ENCODE data around the gene MINK1. TPM values are rescaled to one million over a fixed set of nuclear protein-coding genes. Genes with fewer than 3 reads are reported as not detected.

MINK1 gene
- total RNA-seq, 6 donors from 2014 or later = 52.3 to 311 (median 136) TPM

GRCh38 chr17:4843321-4844000 lies 10.3 kb downstream of the MINK1 start:
- WGBS, 2 donors = 60 to 66% methylated on average over 9 of the region's 9 CpGs
- peak overlapping the region in 3 of 4 donors; percentile 51 to 64 (median 60) for H3K27ac ChIP-seq
- no peaks in the 10 kb centered on the region for H3K36me3 ChIP-seq
- no peak for TF ChIP-seq POLR2A (IDR thresholded peaks at IDR 0.05)
- TF ChIP-seq EP300 (IDR thresholded peaks at IDR 0.05) = no peak
- no peak for TF ChIP-seq CTCF (IDR thresholded peaks at IDR 0.05)
- TF ChIP-seq POLR2AphosphoS5 (IDR thresholded peaks at IDR 0.05) = no peak
- H3K27me3 ChIP-seq = no peaks in the 10 kb centered on the region
- H3K4me3 ChIP-seq = no peak overlapping the region
- no peaks in the 10 kb centered on the region for H3K9me3 ChIP-seq
- H3K4me1 ChIP-seq = peaks cover 13 to 53% (median 31%) of the 10 kb centered on the region in 4 donors
- ATAC-seq (ENCODE audit: low FRiP score in 2 of 2) = no peak
- DNase-seq = no peak

- Histone ChIP-seq H3K27me3 (no peaks in the 10 kb centered on the region), H3K4me3 (no peak overlapping the region), H3K27ac (peak overlapping the region in 2 of 4 donors; percentile 60 to 64), H3K9me3 (no peaks in the 10 kb centered on the region), H3K36me3 (no peaks in the 10 kb centered on the region), H3K4me1 (peaks cover 24 to 56% (median 39%) of the 10 kb centered on the region in 4 donors)
- ATAC-seq (ENCODE audit: low FRiP score in 2 of 2) (peak in 1 of 2 donors; percentile 61), DNase-seq (peak in 1 of 2 donors; percentile 43)
- WGBS, 2 donors = 59 to 78% methylated on average over 5 of the region's 5 CpGs
- TF ChIP-seq EP300 (IDR thresholded peaks at IDR 0.05) (no peak), CTCF (IDR thresholded peaks at IDR 0.05) (no peak), POLR2AphosphoS5 (IDR thresholded peaks at IDR 0.05) (peak in 1 of 2 donors; percentile 30), POLR2A (IDR thresholded peaks at IDR 0.05) (no peak)
These were observed 12.0 kb downstream of the MINK1 start for GRCh38 chr17:4845118-4845517.

- no peak for ATAC-seq (ENCODE audit: low FRiP score in 2 of 2)
- H3K27me3 ChIP-seq = no peaks in the 10 kb centered on the region
- TF ChIP-seq CTCF (IDR thresholded peaks at IDR 0.05) (no peak), EP300 (IDR thresholded peaks at IDR 0.05) (no peak), POLR2A (IDR thresholded peaks at IDR 0.05) (no peak), POLR2AphosphoS5 (IDR thresholded peaks at IDR 0.05) (no peak)
- no peaks in the 10 kb centered on the region for H3K9me3 ChIP-seq
- peak overlapping the region in 1 of 4 donors; percentile 13 for H3K27ac ChIP-seq
- H3K4me3 ChIP-seq = no peak overlapping the region
- DNase-seq = no peak
- H3K36me3 ChIP-seq = no peaks in the 10 kb centered on the region
- H3K4me1 ChIP-seq = peaks cover 27 to 56% (median 40%) of the 10 kb centered on the region in 4 donors
- WGBS, 2 donors = 87 to 89% methylated on average over 11 to 13 of the region's 13 CpGs
These were observed 13.7 kb downstream of the MINK1 start for GRCh38 chr17:4846635-4847390.

- Histone ChIP-seq H3K4me1 (peaks cover 35 to 51% (median 43%) of the 10 kb centered on the region in 4 donors), H3K4me3 (no peak overlapping the region), H3K27me3 (no peaks in the 10 kb centered on the region), H3K9me3 (no peaks in the 10 kb centered on the region), H3K36me3 (no peaks in the 10 kb centered on the region), H3K27ac (peak overlapping the region; percentile 36 to 72 (median 63))
- 67 to 76% methylated on average over 5 of the region's 5 CpGs for WGBS, 2 donors
- DNase-seq (no peak), ATAC-seq (ENCODE audit: low FRiP score in 2 of 2) (no peak)
- TF ChIP-seq EP300 (IDR thresholded peaks at IDR 0.05) = no peak
- no peak for TF ChIP-seq POLR2A (IDR thresholded peaks at IDR 0.05)
- no peak for TF ChIP-seq CTCF (IDR thresholded peaks at IDR 0.05)
- peak in 1 of 2 donors; percentile 15 for TF ChIP-seq POLR2AphosphoS5 (IDR thresholded peaks at IDR 0.05)
These were observed 15.9 kb downstream of the MINK1 start for GRCh38 chr17:4849011-4849536.
